ENCODE results near the gene CAMK1D.
"Not testable (repeated sequence)": the region's sequence is repeated elsewhere in the genome, so short reads cannot be mapped to it uniquely, and the experiment has no call there.

CAMK1D gene

DNA sequence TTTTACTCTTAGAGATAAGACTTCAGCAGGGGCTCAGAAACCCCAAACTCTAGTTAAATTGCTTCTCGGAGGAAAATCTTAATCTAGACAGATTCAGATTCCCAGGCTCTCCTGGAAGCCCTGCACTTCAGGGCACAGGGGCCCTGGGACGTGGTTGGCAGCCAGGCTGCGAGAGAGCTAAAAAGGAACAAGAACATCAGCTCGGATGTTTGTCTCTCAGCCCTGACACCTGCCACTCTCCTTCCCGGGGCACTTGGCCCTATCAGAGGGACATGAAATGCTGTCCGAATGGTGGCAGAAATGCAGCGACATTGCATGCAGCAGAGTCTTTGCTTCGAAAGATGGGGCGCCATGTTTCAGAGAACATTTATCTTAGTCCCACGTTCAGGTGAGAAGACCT lies 485.4 kb downstream of the CAMK1D start:
- DNase-seq: no peak

DNA sequence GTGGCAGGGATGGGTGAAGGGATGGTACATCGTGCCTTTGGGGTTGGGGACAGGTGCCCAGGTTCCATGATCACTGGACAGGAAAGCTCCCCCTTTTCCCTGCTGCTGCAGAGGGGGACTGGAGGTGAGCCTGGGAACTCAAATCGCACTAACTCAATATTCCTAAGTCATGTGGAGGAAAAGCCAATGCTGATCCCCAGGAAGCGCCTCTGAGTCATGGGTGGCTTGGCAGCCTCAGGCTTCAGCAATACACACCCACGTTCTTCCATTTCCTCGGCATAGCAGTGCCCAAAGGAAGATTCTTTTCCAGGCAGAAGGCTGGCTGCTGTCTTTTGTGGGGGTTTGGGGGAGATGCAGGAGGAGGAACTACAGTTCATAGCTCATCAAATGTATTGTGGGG lies 486.4 kb downstream of the CAMK1D start:
- no peak for DNase-seq

DNA sequence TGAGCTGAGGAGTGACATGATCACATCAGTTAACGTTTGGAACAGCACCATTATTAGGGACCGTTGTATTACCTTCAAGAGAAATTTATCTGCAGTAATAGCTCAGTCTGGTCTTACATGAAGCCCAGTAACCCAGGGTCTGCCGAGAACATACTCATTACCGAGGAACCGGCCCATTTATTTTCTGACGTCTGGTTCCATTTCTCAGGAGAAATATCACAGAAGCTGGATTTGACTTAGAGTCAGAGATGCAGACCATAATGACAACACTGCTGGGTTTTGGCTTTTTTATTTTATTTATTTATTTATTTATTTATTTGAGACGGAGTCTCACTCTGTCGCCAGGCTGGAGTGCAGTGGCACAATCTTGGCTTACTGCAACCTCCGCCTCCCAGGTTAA lies 489.0 kb downstream of the CAMK1D start:
- DNase-seq: no peak

DNA sequence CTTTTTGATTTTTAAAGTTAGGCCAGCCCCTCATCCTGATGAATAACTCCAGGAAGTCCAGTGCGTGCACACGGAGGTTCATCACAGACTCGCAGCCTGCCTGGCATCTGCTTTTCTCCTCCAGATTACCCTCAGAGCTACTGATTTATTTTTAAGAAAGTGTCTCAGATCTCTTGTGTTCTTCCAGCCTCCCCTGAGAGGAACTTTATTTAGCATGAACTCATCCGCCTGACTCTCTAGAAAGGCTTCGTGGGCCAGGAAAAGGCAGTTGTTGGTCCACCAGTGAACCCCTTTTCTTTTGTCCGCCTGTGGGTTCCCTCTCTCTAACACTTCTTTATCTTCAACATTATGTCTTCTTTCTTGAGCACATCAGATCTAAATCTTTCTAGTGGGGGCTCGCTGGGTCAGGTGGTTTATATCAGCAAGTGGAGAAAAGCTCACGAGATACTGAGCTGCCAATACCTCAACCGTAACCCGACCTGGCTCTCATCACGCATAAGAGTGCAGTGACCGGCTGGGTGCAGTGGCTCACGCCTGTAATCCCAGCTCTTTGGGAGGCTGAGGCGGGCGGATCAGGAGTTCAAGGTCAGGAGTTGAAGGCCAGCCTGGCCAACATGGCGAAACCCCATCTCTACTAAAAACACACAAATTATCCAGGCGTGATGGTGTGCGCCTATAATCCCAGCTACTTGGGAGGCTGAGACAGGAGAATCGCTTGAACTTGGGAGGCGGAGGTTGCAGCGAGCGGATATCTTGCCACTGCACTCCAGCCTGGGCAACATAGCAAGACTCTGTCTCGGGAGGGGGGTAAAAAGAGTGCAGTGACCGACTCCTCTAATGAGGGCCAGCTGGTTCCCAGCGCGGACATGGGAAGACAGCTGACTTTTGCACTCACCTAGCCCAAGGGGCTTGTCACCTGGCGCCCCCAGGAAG lies 489.9 kb downstream of the CAMK1D start:
- DNase-seq: no peak

DNA sequence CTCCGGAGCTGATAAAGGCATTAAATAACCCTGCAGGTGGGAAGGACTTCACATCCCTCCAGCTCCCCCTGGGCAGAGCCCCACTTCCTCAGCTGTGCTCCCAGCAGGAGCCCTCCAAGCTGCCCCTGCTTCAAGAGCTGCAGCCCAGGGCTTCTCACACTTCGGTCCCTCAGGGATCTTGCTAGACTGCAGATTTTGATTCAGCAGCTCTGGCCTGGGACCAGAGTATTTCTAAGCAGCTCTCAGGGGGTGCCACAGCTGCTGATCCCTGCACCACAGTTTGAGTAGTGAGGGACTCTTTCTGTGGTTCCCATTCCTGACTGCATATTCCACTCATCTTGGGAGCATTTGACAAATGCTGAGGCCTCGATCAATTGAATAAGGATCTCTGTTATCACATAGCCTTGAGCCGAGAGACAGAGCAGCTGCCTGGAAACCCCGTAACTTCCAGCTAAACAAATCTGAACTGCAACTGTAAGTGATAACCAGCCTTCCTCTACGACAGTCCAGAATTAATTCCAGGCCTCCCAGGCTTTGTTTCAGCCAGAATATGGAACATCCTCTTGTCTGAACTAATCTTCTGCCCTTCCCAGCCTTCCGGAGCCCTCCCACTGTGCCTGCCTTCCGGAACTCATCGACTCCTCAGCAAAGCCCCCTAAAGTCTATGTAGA lies 490.7 kb downstream of the CAMK1D start:
- DNase-seq: no peak

DNA sequence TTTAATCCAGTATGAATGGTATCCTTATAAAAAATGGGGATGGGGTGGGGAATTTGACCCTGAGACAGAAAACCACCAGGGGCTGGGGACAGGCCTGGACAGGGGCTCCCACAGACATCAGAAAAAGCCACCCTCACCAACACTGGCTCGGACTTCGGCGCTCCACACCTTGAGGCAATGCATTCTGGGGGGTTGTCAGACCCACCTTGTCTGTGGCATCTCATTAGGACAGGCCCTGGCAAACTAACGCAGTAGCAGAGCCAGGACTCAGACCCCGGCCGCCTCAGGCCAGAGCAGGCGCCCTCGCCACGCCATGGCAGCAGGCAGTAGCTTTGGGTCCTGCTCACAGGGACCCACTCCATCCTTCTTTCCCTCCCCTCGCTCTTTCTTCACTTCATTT lies 492.1 kb downstream of the CAMK1D start:
- no peak for DNase-seq

DNA sequence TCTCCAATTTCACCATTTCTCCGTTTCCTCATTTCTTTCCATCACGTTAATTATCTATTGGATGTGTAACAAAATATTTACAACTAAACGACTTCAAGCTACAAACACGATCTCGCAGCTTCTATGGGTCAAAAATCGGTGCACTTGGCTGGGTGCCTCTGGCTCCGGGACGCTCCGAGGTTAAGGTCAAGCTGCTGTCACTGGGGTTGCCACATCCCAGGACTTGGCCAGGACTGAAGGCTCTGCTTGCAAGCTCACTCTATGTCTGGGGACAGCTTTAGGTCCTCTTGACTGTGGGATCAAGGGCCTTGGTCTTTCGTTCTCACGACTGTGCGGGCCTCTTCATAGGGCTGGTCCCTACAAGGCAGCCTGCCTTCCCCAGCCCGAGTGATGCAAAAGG lies 492.5 kb downstream of the CAMK1D start:
- no peak for DNase-seq

DNA sequence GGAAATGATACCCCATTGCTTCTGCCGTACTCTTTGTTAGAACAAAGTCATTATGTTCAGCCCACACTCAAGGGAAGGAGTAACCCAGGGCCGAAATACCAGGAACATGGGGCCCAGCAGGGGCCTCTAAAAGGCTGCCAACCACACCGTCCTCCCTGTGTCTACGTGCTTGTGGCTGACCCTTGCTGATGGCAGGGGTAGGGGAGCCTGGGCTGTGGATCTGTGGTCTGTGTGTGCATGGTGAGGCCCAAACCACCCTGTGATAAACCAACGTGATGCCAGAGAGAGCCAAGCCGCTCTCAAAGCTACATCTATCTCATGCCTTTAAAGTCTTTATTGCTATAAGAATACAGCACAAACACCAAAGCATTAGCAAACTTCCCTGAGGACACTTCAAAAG lies 493.0 kb downstream of the CAMK1D start:
- no peak for DNase-seq

DNA sequence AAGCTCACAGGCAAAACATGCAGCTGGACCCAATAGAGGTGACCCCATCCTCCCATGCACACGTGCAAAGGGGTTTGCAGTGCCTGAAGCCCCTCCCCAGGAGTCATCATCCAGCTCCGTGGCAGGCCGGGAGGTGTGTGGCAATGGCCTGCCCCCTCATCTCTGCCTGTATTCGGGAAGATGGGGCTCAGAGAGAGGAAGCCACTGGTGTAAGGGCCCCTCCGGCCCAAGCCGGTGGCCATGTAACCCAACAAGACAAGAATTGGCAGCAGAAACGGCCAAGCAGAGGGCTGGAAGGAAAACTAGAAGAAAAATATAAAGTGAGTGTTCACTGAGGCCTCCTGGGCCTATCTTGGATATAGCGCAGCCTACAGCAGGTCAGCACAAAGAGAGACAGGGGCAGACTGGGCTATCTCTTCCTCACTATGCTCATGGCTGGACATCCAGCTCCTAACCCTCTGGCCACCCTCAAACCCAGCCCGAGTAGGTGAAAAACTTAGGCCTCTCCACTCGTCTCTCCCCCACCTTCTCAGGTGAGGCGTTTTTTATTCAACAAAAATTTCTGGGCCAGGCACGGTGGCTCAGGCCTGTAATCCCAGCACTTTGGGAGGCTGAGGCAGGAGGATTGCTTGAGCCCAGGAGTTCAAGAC lies 494.1 kb downstream of the CAMK1D start:
- no peak for DNase-seq

DNA sequence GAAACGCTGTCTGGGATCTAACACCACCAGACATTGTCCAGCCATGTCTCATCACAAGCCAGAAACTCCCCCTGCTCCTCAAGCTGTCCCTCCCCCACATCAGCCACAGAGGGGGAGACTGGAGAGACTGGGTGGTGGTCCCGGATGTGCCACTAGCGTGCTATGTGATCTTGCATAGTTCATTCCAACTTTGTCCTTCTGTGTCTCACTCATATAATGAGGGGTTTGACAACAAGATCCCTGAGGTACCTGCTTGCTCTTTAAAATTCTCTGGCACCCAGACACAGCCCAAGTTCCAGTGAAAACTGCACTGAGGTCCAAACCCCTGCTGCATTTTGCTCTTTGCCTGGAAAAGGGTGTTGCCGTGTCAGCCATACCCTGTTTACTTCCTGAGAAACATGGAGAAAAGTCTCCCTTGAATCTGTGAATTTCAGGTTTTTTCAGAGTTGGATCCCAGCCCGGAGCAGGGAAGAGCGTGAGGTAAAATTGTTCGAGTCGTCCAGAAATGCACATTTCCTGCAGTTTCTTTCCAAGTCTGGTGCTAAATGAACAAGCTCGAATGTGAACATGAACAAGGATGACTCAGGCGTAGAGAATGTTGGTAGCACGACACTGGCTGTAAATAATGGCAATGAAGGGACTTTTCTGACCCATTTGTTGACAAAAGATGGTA lies 495.6 kb downstream of the CAMK1D start:
- no peak for DNase-seq

DNA sequence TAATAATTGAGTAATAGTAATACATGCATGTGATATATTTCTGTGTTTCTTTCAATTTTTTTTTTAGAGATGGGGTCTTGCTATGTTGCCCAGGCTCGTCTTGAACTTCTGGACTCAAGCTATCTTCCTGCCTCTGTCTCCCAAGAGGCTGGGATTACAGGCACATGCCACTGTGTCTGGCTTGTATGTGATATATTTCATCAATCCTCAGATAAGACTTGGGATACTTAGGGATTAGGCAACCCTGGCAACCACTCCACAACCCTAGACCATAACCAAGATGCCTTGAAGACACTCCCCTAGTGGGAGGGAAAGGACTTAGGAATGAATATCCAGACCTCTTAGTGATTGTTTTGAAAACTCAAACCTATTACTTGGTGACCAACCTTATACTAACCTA lies 497.4 kb downstream of the CAMK1D start:
- DNase-seq: no peak

DNA sequence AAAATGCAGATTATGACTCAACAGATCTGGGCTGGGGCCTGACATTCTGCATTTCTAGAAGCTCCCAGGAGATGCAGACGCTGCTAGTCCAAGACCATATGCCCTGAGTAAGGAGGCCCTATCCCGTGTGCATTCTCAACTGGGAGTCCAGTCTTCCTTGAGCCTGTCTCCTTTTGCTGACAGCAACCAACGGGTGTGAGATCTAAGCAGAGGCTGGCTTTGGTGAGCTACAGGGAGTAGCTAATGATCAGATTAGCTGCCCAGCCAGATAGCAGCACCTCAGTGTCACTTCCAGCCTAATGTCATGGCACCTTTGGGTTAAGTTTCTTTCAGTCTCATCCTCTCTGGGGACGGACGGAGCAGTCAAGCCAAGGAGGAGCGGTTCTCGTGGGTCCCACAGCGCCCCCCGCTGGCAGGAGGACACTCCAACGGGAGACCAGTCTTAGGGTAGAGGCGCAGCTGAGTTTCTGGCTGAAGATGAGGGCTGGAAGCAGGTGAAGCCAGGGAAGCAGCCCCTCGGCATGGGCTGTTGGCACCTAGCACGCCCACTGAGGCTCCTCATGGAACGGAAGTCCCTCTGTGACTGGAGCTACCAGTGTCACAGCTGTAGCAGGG lies 498.1 kb downstream of the CAMK1D start:
- no peak for DNase-seq

DNA sequence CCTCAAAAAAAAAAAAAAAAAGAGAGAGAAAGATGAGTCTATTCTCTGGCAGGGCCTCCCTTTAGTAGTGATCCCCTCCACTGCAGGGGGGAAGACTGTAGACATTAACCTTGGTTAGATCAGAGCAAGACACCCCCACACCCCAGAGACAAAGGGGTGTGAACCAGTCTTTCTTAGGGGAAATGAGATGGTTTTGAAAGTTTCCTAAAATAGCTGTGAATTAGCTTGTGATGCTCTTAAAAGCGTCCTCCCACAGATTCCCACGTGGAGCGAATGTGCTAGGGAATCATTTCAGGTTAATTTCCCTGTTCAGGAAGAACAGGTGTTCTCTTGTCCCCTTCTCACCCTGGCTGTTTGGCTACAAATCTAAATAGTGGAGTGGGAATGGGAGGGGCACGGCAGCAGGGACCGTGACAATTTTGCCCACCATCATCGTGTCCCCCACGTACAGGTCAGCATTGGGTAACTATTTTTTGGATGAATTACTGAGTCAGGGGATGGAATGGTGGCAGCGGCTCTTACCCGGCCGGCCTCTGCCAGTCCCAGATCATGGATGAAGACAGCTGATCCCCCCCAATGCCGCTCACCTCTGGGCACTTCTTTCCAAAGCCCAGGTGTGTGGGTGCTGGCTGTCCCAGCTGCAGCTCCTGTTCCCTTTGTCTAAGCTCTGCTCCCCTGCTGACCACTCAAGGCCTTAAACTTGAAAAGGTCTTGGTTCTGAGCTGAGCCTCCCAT lies 499.3 kb downstream of the CAMK1D start:
- no peak for DNase-seq

DNA sequence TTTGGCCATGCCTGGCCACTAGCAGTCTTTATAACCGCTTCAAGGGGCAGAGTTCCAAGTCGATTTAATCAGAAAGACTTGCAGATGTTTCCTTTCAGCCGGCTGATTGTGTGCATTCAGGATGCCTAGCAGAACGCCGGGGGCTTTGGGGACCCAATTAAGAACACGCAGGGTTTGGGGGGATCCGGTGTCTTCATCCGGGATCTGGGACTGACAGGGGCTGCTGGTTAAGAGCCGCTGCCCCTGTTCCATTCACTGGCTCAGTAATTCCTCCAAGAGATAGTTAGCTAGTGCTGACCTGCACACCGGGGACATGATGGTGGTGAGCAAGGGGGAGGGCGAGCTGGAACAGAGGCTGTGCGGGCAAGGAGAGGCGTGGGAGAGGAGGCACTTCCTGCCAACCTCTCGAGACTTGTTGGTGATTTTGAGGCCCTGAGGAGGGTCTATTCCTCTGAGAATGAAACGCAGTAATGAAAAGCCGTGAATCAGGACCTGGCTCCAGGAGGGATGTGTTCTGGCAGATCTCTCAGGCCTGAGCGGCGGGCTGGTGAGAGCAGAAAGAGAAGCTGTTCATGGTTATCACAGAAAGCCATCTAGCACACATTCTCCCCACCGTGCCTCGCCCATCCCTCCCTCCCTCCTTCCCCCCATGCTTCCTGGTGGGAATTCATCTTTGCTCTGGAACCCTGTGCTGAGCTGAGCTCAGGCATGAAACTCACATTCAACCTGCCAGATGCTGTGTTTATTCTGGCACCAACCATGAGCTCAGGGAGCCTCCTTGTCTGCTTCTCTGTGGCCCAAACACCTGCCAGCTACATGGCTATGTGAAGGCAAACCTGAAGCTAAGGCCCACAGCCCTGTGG lies 500.2 kb downstream of the CAMK1D start:
- DNase-seq: no peak

DNA sequence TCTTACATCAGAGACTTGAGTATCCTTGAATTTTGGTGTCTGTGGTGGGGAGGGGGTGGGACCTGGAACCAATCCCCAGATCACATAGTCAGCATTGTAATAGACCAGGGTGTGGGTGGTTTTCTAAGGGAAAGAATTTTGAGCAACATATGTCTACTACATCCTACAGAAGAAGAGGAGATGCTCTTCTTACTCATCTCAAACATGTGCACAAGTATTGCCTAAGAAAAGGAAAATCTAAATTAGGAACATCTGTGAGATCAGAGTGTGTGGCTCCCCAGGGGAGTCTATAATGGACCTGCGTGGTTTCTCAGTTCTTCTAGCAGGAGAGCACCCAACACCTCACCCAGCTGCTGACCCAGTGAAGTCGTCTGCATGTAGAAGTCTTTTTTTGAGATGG lies 503.3 kb downstream of the CAMK1D start:
- no peak for DNase-seq

DNA sequence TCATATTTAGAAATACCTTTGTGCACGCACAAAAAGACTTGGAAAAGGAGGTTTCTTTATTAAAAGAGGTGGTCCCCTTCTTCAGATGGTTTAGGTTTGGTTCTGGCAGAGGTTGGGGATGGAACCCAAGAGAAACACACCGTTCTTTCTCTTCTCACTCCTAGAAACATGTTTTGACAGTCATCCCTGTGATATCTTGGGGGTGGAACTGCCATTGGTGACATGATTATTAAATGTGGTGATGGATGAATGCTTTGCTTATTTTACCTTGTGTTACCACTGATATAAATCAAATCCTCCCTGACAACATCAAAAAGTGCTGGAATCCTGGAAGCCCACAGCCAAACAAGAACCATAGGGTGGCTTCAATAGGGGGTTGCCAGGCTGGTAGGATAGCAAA lies 505.6 kb downstream of the CAMK1D start:
- no peak for DNase-seq

DNA sequence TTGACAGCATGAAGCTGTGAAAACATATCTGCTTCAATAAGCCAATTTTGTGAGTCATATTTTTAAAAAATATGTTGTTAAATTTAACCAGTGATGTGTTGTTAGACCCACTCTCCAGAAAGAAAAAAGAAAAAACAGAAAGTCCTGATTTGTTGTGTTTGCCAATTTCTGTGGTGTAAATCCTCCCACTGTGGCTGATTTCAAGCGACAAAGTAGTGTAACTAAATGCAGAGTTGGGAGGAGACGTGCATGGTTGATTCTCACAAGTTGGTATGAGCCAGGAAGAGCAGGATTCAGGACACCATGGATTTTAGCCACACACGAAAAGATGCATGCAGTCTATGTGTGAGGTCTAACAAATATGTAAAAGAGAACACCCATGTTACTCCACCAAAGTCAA lies 513.1 kb downstream of the CAMK1D start:
- DNase-seq: no peak

DNA sequence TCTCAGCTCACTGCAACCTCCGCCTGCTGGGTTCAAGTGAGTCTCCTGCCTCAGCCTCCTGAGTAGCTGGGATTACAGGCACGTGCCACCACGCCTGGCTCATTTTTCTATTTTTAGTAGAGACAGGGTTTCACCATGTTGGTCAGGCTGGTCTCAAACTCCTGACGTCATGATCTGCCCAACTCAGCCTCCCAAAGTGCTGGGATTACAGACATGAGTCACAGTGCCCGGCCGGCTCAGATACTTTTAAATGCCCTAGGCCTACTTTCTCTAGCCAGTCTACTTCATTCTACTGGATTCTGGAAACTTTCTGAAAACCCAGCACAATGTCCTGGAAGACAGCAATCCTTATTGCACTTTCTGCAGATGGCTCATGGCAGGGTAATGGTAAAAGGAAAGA lies 516.2 kb downstream of the CAMK1D start:
- not testable (repeated sequence) for DNase-seq

DNA sequence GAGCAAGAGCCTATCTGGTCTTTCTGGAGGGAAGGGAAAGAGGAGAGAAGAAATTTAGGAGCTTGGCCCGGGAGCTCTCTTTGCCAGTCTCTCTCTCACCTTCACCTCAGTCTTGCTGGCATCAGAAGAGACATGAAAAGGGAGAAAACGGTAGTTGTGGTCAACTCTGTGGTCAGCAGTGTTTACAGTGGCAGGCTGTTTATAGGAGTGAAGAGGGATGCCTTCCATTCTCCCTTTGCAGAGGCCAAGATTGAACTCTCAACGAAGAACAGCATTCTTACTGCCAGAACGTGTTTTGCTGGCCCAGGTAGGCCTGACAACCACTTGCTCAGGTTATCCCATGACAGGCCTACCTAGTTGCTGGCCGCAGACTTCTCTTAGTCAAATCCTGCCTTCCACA lies 518.9 kb downstream of the CAMK1D start:
- DNase-seq: no peak

DNA sequence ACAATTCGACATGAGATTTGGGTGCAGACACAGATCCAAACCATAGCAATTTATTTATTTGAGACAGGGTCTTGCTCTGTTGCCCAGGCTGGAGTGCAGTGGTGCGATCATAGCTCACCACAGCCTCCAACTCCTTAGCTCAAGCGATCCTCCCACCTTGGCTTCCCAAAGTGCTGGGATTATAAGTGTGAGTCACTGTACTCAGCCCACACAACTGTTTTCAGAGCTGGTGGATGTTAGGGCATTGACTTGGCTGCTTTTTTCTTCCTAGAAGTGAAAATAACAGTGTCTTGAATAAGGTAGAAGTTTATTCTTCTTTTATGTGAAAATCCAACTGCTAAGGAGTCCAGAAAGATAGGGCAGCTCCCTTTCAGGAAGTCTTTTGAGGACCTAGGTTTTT lies 520.1 kb downstream of the CAMK1D start:
- no peak for DNase-seq

DNA sequence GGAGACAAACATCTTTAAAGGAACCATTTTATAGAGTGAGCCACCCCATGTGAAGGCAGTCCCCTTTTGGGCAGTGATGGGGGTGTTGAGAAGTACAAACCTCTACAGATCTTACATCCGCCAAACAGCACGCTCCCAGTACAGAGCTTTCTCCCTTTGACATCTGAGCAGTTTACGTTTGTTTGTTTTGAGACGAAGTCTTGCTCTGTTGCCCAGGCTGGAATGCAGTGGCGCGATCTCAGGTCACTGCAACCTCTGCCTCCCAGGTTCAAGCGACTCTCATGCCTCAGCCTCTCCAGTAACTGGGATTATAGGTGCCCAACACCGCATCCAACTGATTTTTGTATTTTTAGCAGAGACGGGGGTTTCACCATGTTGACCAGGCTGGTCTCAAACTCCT lies 523.2 kb downstream of the CAMK1D start:
- DNase-seq: no peak

Data from stimulated activated naive CD4-positive, alpha-beta T cell (primary cell).